ENCODE results near the gene TMEM45A.
"Not testable (repeated sequence)": the region's sequence is repeated elsewhere in the genome, so short reads cannot be mapped to it uniquely, and the experiment has no call there.

TMEM45A gene

GRCh38 chr3:100540791-100541334 is 48.4 kb downstream of the TMEM45A start:
- no peak overlapping the region for H3K27ac Mint-ChIP-seq
- H3K27me3 Mint-ChIP-seq: peaks cover 8% of the 10 kb centered on the region
- H3K9me3 Mint-ChIP-seq: peaks cover 7% of the 10 kb centered on the region
- H3K36me3 Mint-ChIP-seq: no peaks in the 10 kb centered on the region
- H3K4me3 Mint-ChIP-seq: no peak overlapping the region
- no peaks in the 10 kb centered on the region for H3K4me1 Mint-ChIP-seq

GRCh38 chr3:100541428-100541827 is 49.0 kb downstream of the TMEM45A start:
- H3K9me3 Mint-ChIP-seq, H3K27ac Mint-ChIP-seq: not testable (repeated sequence)

GRCh38 chr3:100545371-100545770 is 53.0 kb downstream of the TMEM45A start:
- Mint-ChIP-seq H3K27me3 (peaks cover 10% of the 10 kb centered on the region), H3K4me3 (no peak overlapping the region), H3K9me3 (peaks cover 7% of the 10 kb centered on the region), H3K4me1 (no peaks in the 10 kb centered on the region), H3K27ac (no peak overlapping the region), H3K36me3 (no peaks in the 10 kb centered on the region)

More at GRCh38 chr3:100541428-100541827, 49.0 kb downstream of the TMEM45A start:
- H3K4me3 Mint-ChIP-seq, H3K27me3 Mint-ChIP-seq, H3K4me1 Mint-ChIP-seq, H3K36me3 Mint-ChIP-seq: not testable (repeated sequence)

GRCh38 chr3:100546020-100546744 is 53.8 kb downstream of the TMEM45A start:
- no peak overlapping the region for H3K4me3 Mint-ChIP-seq
- no peak overlapping the region for H3K27ac Mint-ChIP-seq
- peaks cover 10% of the 10 kb centered on the region for H3K27me3 Mint-ChIP-seq
- peaks cover 7% of the 10 kb centered on the region for H3K9me3 Mint-ChIP-seq
- H3K36me3 Mint-ChIP-seq: no peaks in the 10 kb centered on the region
- no peaks in the 10 kb centered on the region for H3K4me1 Mint-ChIP-seq

- H3K9me3 Mint-ChIP-seq: no peaks in the 10 kb centered on the region
- H3K36me3 Mint-ChIP-seq: no peaks in the 10 kb centered on the region
- no peaks in the 10 kb centered on the region for H3K4me1 Mint-ChIP-seq
- no peak overlapping the region for H3K27ac Mint-ChIP-seq
- H3K4me3 Mint-ChIP-seq: no peak overlapping the region
- H3K27me3 Mint-ChIP-seq: peaks cover 7% of the 10 kb centered on the region
These were observed 55.6 kb downstream of the TMEM45A start for GRCh38 chr3:100548053-100548452.

GRCh38 chr3:100553618-100554372 is 61.4 kb downstream of the TMEM45A start:
- Mint-ChIP-seq H3K27me3 (no peaks in the 10 kb centered on the region), H3K4me3 (no peak overlapping the region), H3K9me3 (no peaks in the 10 kb centered on the region), H3K27ac (no peak overlapping the region), H3K36me3 (no peaks in the 10 kb centered on the region), H3K4me1 (no peaks in the 10 kb centered on the region)

GRCh38 chr3:100554373-100554676 is 61.9 kb downstream of the TMEM45A start:
- Mint-ChIP-seq H3K4me1 (no peaks in the 10 kb centered on the region), H3K27ac (no peak overlapping the region), H3K4me3 (no peak overlapping the region)

GRCh38 chr3:100556673-100557310 is 64.4 kb downstream of the TMEM45A start:
- Mint-ChIP-seq H3K4me3 (no peak overlapping the region), H3K27me3 (no peaks in the 10 kb centered on the region), H3K27ac (no peak overlapping the region), H3K9me3 (no peaks in the 10 kb centered on the region), H3K4me1 (no peaks in the 10 kb centered on the region), H3K36me3 (no peaks in the 10 kb centered on the region)

More at GRCh38 chr3:100554373-100554676, 61.9 kb downstream of the TMEM45A start:
- no peaks in the 10 kb centered on the region for H3K36me3 Mint-ChIP-seq
- H3K27me3 Mint-ChIP-seq: no peaks in the 10 kb centered on the region
- H3K9me3 Mint-ChIP-seq: no peaks in the 10 kb centered on the region

- no peaks in the 10 kb centered on the region for H3K9me3 Mint-ChIP-seq
- H3K27me3 Mint-ChIP-seq: no peaks in the 10 kb centered on the region
- H3K4me3 Mint-ChIP-seq: no peak overlapping the region
- H3K27ac Mint-ChIP-seq: no peak overlapping the region
- no peaks in the 10 kb centered on the region for H3K36me3 Mint-ChIP-seq
- H3K4me1 Mint-ChIP-seq: no peaks in the 10 kb centered on the region
These were observed 65.8 kb downstream of the TMEM45A start for GRCh38 chr3:100558233-100558632.

GRCh38 chr3:100560426-100560825 is 68.0 kb downstream of the TMEM45A start:
- H3K27me3 Mint-ChIP-seq: no peaks in the 10 kb centered on the region
- no peaks in the 10 kb centered on the region for H3K4me1 Mint-ChIP-seq
- H3K27ac Mint-ChIP-seq: no peak overlapping the region
- H3K36me3 Mint-ChIP-seq: no peaks in the 10 kb centered on the region
- no peaks in the 10 kb centered on the region for H3K9me3 Mint-ChIP-seq
- no peak overlapping the region for H3K4me3 Mint-ChIP-seq

- H3K27me3 Mint-ChIP-seq: no peaks in the 10 kb centered on the region
- H3K27ac Mint-ChIP-seq: no peak overlapping the region
- H3K4me1 Mint-ChIP-seq: no peaks in the 10 kb centered on the region
- no peak overlapping the region for H3K4me3 Mint-ChIP-seq
- no peaks in the 10 kb centered on the region for H3K36me3 Mint-ChIP-seq
- no peaks in the 10 kb centered on the region for H3K9me3 Mint-ChIP-seq
These were observed 69.2 kb downstream of the TMEM45A start for GRCh38 chr3:100561459-100562158.

- H3K9me3 Mint-ChIP-seq: no peaks in the 10 kb centered on the region
- no peak overlapping the region for H3K27ac Mint-ChIP-seq
- H3K4me3 Mint-ChIP-seq: no peak overlapping the region
- no peaks in the 10 kb centered on the region for H3K27me3 Mint-ChIP-seq
- H3K36me3 Mint-ChIP-seq: no peaks in the 10 kb centered on the region
- H3K4me1 Mint-ChIP-seq: no peaks in the 10 kb centered on the region
These were observed 69.9 kb downstream of the TMEM45A start for GRCh38 chr3:100562224-100562857.

- H3K36me3 Mint-ChIP-seq: no peaks in the 10 kb centered on the region
- H3K9me3 Mint-ChIP-seq: no peaks in the 10 kb centered on the region
- H3K27ac Mint-ChIP-seq: no peak overlapping the region
- H3K27me3 Mint-ChIP-seq: no peaks in the 10 kb centered on the region
- H3K4me3 Mint-ChIP-seq: no peak overlapping the region
- H3K4me1 Mint-ChIP-seq: no peaks in the 10 kb centered on the region
These were observed 70.8 kb downstream of the TMEM45A start for GRCh38 chr3:100563228-100563627.

GRCh38 chr3:100563652-100564211 is 71.3 kb downstream of the TMEM45A start:
- Mint-ChIP-seq H3K36me3 (no peaks in the 10 kb centered on the region), H3K27ac (no peak overlapping the region), H3K4me1 (no peaks in the 10 kb centered on the region), H3K4me3 (no peak overlapping the region), H3K9me3 (no peaks in the 10 kb centered on the region), H3K27me3 (no peaks in the 10 kb centered on the region)

- Mint-ChIP-seq H3K4me3 (no peak overlapping the region), H3K9me3 (no peaks in the 10 kb centered on the region), H3K27ac (no peak overlapping the region), H3K27me3 (peaks cover 4% of the 10 kb centered on the region), H3K4me1 (no peaks in the 10 kb centered on the region), H3K36me3 (peaks cover 2% of the 10 kb centered on the region)
These were observed 78.4 kb downstream of the TMEM45A start for GRCh38 chr3:100570811-100571210.
